ENCODE measurements around the gene CBX8.

The CBX8 gene

DNA sequence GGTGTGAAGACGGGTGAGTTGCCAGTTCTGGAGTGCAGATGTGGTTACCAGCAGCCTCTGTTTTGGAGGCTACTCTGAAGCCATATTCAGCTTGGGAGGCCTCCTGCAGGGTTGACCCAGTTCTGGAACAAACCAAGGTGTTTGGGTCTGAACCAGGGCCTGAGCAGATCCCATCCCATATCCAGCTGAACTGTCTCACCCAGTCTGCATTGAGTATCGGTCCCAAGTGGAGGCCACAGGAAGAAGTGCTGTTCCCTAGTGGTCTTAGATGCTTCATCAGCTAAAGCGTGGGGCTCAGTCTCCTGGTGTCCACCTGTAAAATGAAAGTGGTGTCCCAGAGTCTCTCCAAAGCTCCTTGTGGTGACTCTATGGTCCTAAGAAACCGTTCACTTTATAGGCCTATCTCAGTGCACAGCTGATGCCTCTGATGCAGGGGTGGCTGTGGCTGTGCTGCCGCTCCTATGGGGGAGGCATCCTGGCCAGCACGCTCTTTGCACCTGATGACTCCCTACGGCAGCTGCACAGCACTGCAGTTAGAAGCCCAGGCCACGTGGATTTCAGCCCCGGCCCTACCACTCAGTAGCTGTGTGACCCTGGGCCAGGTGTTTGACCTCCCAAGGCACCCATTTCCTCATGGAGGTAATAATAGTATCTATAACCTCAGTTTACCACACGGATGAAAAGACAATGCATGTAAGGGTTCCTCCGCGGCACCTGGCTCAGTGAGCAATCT lies 21.3 kb upstream of the CBX8 start:
- TF ChIP-seq, protein P1, sequence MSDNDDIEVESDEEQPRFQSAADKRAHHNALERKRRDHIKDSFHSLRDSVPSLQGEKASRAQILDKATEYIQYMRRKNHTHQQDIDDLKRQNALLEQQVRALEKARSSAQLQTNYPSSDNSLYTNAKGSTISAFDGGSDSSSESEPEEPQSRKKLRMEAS (IDR thresholded peaks at IDR 0.05; ENCODE audit: low read depth, low read length): no peak
- TF ChIP-seq MYC (IDR thresholded peaks at IDR 0.05; ENCODE audit: low read depth, low read length) (no peak), POLR2A (IDR thresholded peaks at IDR 0.05; ENCODE audit: extremely low read depth, insufficient read length) (no peak), CTCF (IDR thresholded peaks at IDR 0.05; ENCODE audit: low read depth, low read length) (no peak)
- DNase-seq (ENCODE audit: low read depth): no peak
- H3K4me3 ChIP-seq (ENCODE audit: low read depth, low read length): no peak overlapping the region

DNA sequence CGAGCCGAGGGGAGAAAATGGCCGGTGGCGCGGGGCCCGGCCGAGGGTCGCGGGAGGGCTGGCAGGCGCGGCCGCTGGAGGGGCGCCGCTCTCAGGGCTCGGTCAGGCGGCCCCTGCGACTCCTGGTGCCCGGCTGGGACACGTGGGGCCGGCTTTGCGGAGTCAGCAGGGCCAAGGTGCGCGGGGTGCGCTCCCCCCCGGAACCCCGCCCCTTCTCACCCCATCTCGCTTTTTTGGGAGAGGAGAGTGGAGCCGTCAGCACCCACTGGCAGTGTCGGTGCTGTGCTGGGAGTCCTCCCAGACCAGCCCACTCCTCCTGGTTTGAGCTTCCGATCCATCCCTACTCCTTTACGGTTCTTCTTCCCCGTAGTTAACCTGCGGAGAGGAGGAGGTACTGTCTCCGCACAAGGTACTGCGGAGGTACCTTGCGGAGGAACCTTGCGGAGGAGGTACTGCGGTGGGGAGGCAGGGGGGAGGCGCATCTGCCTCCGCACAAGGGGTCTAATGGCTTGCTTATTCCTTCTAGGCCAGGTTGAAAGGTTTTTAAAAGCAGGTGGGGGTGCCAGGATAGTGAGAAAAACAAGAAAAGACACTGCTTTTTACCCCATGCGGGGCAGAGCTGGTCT lies 19.1 kb upstream of the CBX8 start:
- TF ChIP-seq, protein P1 (IDR thresholded peaks at IDR 0.05; ENCODE audit: low read depth, low read length): no peak
- TF ChIP-seq CTCF (IDR thresholded peaks at IDR 0.05; ENCODE audit: low read depth, low read length) (no peak), POLR2A (IDR thresholded peaks at IDR 0.05; ENCODE audit: extremely low read depth, insufficient read length) (no peak), MYC (IDR thresholded peaks at IDR 0.05; ENCODE audit: low read depth, low read length) (no peak)
- DNase-seq (ENCODE audit: low read depth): no peak
- H3K4me3 ChIP-seq (ENCODE audit: low read depth, low read length): no peak overlapping the region

- no peak overlapping the region for H3K4me3 ChIP-seq (ENCODE audit: low read depth, low read length)
- no peak for DNase-seq (ENCODE audit: low read depth)
Observed at GRCh38 chr17:79814974-79815835, 18.3 kb upstream of the CBX8 start.

DNA sequence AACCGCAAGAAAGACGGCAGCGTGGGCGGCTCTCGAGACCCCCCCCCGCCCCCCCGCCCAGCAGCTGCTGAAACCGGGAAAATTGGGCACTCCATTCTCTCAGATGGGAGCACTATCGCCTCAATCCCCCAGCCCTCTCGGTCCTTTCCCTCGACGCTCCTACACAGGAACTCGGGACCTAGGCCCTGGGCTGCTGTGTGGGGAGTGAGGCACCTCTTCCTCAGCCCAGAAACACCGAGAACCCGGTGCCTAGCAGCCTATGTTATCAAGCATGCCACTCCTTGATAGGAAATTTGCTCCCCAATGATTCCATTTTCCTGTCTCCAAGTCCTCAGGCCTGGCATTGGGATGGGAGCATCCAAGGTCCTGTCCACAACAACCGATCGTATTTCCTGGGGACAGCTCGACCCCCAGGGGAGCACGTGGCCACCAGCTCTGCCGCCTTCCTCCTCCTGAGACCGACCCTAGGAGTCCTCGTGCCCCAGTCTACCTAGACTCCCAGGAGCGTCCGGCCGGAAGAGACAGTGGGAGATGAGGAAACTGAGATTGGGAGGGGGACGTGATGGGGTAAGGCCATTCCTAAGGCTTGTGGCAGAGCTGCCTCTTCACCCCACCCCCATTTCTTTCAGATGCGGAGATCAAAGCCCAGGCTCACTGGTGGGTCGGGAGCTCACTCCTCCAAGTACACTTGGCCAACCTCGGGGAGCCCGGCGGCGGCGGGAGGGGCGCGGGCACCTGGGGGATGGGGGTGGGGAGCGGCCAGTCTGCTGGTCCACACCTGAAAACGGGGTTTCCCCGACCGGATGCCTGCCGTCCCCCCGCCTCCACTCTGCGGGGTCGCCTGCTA lies 17.5 kb upstream of the CBX8 start:
- TF ChIP-seq, protein P1 (IDR thresholded peaks at IDR 0.05; ENCODE audit: low read depth, low read length): no peak
- TF ChIP-seq MYC (IDR thresholded peaks at IDR 0.05; ENCODE audit: low read depth, low read length) (no peak), CTCF (IDR thresholded peaks at IDR 0.05; ENCODE audit: low read depth, low read length) (no peak)
- no peak for DNase-seq (ENCODE audit: low read depth)
- no peak overlapping the region for H3K4me3 ChIP-seq (ENCODE audit: low read depth, low read length)

More at GRCh38 chr17:79814974-79815835, 18.3 kb upstream of the CBX8 start:
- TF ChIP-seq POLR2A (IDR thresholded peaks at IDR 0.05; ENCODE audit: extremely low read depth, insufficient read length) (no peak), MYC (IDR thresholded peaks at IDR 0.05; ENCODE audit: low read depth, low read length) (no peak), CTCF (IDR thresholded peaks at IDR 0.05; ENCODE audit: low read depth, low read length) (no peak)
- TF ChIP-seq, protein P1 (IDR thresholded peaks at IDR 0.05; ENCODE audit: low read depth, low read length): no peak
